HepG2 (cell line): ENCODE data around the gene PSMB4.

Source experiments
- FOXJ3 ChIP-seq: sonication (generic); formaldehyde crosslinking; IDR thresholded peaks from 2 replicates; pipeline ENCODE4 v1.4.0; 2020; ENCODE audit warnings: missing genetic modification reagents, mild to moderate bottlenecking, borderline replicate concordance
- MAFF ChIP-seq: IDR thresholded peaks from 2 replicates; pipeline ENCODE4 v1.6.1; 2011; ENCODE audit warnings: low read depth, low read length, improper control_type of control experiment
- RARG ChIP-seq: sonication (generic); formaldehyde crosslinking; IDR thresholded peaks from 2 replicates; pipeline ENCODE4 v1.4.0; 2020; ENCODE audit warnings: low read depth, mild to moderate bottlenecking, missing genetic modification reagents
- RNF2 ChIP-seq: fragments of 450-650 bp; conservative IDR thresholded peaks from 2 replicates; pipeline ENCODE4 v1.6.1; 2016; ENCODE audit warnings: low read depth
- SP2 ChIP-seq: sonication (generic); formaldehyde crosslinking; IDR thresholded peaks from 2 replicates; pipeline ENCODE4 v1.5.1; 2020; ENCODE audit warnings: mild to moderate bottlenecking, missing genetic modification reagents
- ZNF772 ChIP-seq: sonication (generic); formaldehyde crosslinking; IDR thresholded peaks from 2 replicates; pipeline ENCODE4 v1.5.0; 2020; ENCODE audit warnings: mild to moderate bottlenecking, missing genetic modification reagents

DNA sequence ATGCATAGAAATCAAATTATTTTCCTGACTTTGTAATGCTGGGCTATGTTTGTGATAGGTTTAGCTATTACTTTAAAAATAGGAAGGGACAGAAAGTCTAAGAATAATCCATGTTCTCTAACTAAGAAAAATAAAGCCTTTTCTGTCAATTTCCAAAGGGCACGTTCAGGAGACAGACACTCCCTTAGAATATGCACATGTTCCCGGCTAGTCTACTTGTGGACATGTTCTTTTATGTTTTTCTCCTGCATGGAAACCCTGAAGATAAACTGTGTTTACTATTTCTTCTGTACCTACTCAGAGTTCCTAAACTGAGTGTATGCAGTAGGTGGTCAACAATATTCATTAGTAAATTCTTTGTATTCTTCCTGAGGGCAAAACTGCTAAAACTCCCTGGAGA lies 12.5 kb downstream of the PSMB4 start:
- TF ChIP-seq RNF2 (no peak), FOXJ3 (no peak), RARG (CRISPR knock-in tag) (no peak), SP2 (no peak), MAFF (no peak), ZNF772 (CRISPR knock-in tag) (no peak)
